Erythroblast (primary cell): ENCODE results near the gene MKLN1.
"Not testable (repeated sequence)": the region's sequence is repeated elsewhere in the genome, so short reads cannot be mapped to it uniquely, and the experiment has no call there.

ENCODE experiments used
- DNase-seq, 2 experiments: peaks; one replicate each; lab custom pipeline; 2025; lab: John Stamatoyannopoulos, UW
- GATA1 ChIP-seq: IDR thresholded peaks from 2 replicates; pipeline ENCODE4 v1.6.1; 2011; ENCODE audit warnings: low read depth, mild to moderate bottlenecking, control low read depth, low read length, moderate library complexity
- POLR2A ChIP-seq: IDR thresholded peaks from 2 replicates; pipeline ENCODE4 v1.6.1; 2011; ENCODE audit warnings: mild to moderate bottlenecking, low read length

Gene MKLN1

GRCh38 chr7:131413711-131414110 lies 86.0 kb downstream of the MKLN1 start:
- TF ChIP-seq POLR2A: no peak
- TF ChIP-seq GATA1: no peak
- no peak for DNase-seq

- DNase-seq: peak; percentile 48 to 61
- TF ChIP-seq GATA1 (no peak), POLR2A (no peak)
These were observed 96.6 kb downstream of the MKLN1 start for GRCh38 chr7:131424219-131424822.

- TF ChIP-seq POLR2A (no peak), GATA1 (no peak)
These were observed 98.3 kb downstream of the MKLN1 start for GRCh38 chr7:131425992-131426391.

GRCh38 chr7:131430826-131431225 lies 103.2 kb downstream of the MKLN1 start:
- DNase-seq: not testable (repeated sequence)

More at GRCh38 chr7:131425992-131426391, 98.3 kb downstream of the MKLN1 start:
- DNase-seq: no peak

- TF ChIP-seq GATA1 (no peak), POLR2A (no peak)
- DNase-seq: no peak
These were observed 103.6 kb downstream of the MKLN1 start for GRCh38 chr7:131431289-131431688.

GRCh38 chr7:131431756-131432155 lies 104.1 kb downstream of the MKLN1 start:
- no peak for TF ChIP-seq POLR2A
- no peak for TF ChIP-seq GATA1
- DNase-seq: no peak

GRCh38 chr7:131436384-131436783 lies 108.7 kb downstream of the MKLN1 start:
- DNase-seq: peak; percentile 16 to 20
- TF ChIP-seq GATA1 (no peak), POLR2A (no peak)

- TF ChIP-seq POLR2A (no peak), GATA1 (no peak)
- no peak for DNase-seq
These were observed 111.3 kb downstream of the MKLN1 start for GRCh38 chr7:131438969-131439368.

GRCh38 chr7:131443496-131443895 lies 115.8 kb downstream of the MKLN1 start:
- DNase-seq: no peak
- TF ChIP-seq POLR2A (no peak), GATA1 (no peak)

- DNase-seq: no peak
- TF ChIP-seq POLR2A: no peak
- no peak for TF ChIP-seq GATA1
These were observed 117.0 kb downstream of the MKLN1 start for GRCh38 chr7:131444683-131445082.

- TF ChIP-seq POLR2A (no peak), GATA1 (no peak)
These were observed 121.8 kb downstream of the MKLN1 start for GRCh38 chr7:131449373-131449902.

GRCh38 chr7:131454498-131454897 lies 126.8 kb downstream of the MKLN1 start:
- TF ChIP-seq POLR2A (no peak), GATA1 (no peak)
- DNase-seq: no peak

More at GRCh38 chr7:131449373-131449902, 121.8 kb downstream of the MKLN1 start:
- DNase-seq: no peak

GRCh38 chr7:131455001-131455400 lies 127.3 kb downstream of the MKLN1 start:
- DNase-seq: no peak
- TF ChIP-seq GATA1 (no peak), POLR2A (no peak)

GRCh38 chr7:131455546-131455945 lies 127.9 kb downstream of the MKLN1 start:
- no peak for TF ChIP-seq POLR2A
- no peak for TF ChIP-seq GATA1
- DNase-seq: no peak

GRCh38 chr7:131456338-131456737 lies 128.7 kb downstream of the MKLN1 start:
- TF ChIP-seq POLR2A: no peak
- TF ChIP-seq GATA1: no peak

More at GRCh38 chr7:131456338-131456737, 128.7 kb downstream of the MKLN1 start:
- no peak for DNase-seq
